Skeletal muscle satellite cell (primary cell): ENCODE measurements around the gene ASIC2.
A peak's percentile ranks its signal among the peaks of the same experiment; 100 is the strongest.

Source experiments
- H3K27me3 ChIP-seq: 2 replicates; pipeline ENCODE4 v1.7.0; 2013; ENCODE audit warnings: low read length; ENCODE audit not compliant: control insufficient read depth, insufficient read depth
- H3K36me3 ChIP-seq: 2 replicates; pipeline ENCODE4 v1.7.0; 2013; ENCODE audit warnings: mild to moderate bottlenecking, control low read depth, low read length; ENCODE audit not compliant: insufficient read depth
- H3K4me1 ChIP-seq: 2 replicates; pipeline ENCODE4 v1.7.0; 2013; ENCODE audit warnings: low read length; ENCODE audit not compliant: control insufficient read depth, insufficient read depth
- H3K4me2 ChIP-seq: 2 replicates; pipeline ENCODE4 v1.7.0; 2013; ENCODE audit warnings: mild to moderate bottlenecking, low read length
- H3K4me3 ChIP-seq: 2 replicates; pipeline ENCODE4 v1.7.0; 2013; ENCODE audit warnings: low read length
- H3K9ac ChIP-seq: 2 replicates; pipeline ENCODE4 v1.7.0; 2013; ENCODE audit warnings: mild to moderate bottlenecking, low read depth, low read length, moderate library complexity
- H3K9me3 ChIP-seq: replicated peaks from 2 replicates; pipeline ENCODE4 v1.7.0; 2013; ENCODE audit warnings: mild to moderate bottlenecking, control low read depth, low read length

The ASIC2 gene

GRCh38 chr17:33310296-33310695 is 17.2 kb upstream of the ASIC2 start:
- no peak overlapping the region for H3K4me3 ChIP-seq
- peaks cover 20% of the 10 kb centered on the region for H3K27me3 ChIP-seq
- no peaks in the 10 kb centered on the region for H3K4me1 ChIP-seq
- H3K9me3 ChIP-seq, result no peaks in the 10 kb centered on the region
- H3K36me3 ChIP-seq, result no peaks in the 10 kb centered on the region
- H3K9ac ChIP-seq, result no peak overlapping the region
- H3K4me2 ChIP-seq, result no peak overlapping the region

- H3K9me3 ChIP-seq, result no peaks in the 10 kb centered on the region
Observed at GRCh38 chr17:33303254-33303653, 10.2 kb upstream of the ASIC2 start.

GRCh38 chr17:33302394-33302793 is 9.3 kb upstream of the ASIC2 start:
- Histone ChIP-seq H3K36me3 (no peaks in the 10 kb centered on the region), H3K4me3 (no peak overlapping the region), H3K4me2 (no peak overlapping the region), H3K27me3 (peaks cover 31% of the 10 kb centered on the region), H3K9me3 (no peaks in the 10 kb centered on the region), H3K4me1 (no peaks in the 10 kb centered on the region), H3K9ac (no peak overlapping the region)

More at GRCh38 chr17:33303254-33303653, 10.2 kb upstream of the ASIC2 start:
- no peaks in the 10 kb centered on the region for H3K36me3 ChIP-seq
- H3K9ac ChIP-seq, result no peak overlapping the region
- no peak overlapping the region for H3K4me2 ChIP-seq
- no peaks in the 10 kb centered on the region for H3K4me1 ChIP-seq
- no peak overlapping the region for H3K4me3 ChIP-seq
- peaks cover 37% of the 10 kb centered on the region for H3K27me3 ChIP-seq

- Histone ChIP-seq H3K27me3 (peaks cover 32% of the 10 kb centered on the region), H3K4me1 (no peaks in the 10 kb centered on the region), H3K9ac (no peak overlapping the region), H3K9me3 (no peaks in the 10 kb centered on the region), H3K36me3 (no peaks in the 10 kb centered on the region), H3K4me3 (no peak overlapping the region), H3K4me2 (no peak overlapping the region)
Observed at GRCh38 chr17:33300241-33300640, 7.1 kb upstream of the ASIC2 start.

- Histone ChIP-seq H3K4me2 (no peak overlapping the region), H3K27me3 (peaks cover 40% of the 10 kb centered on the region), H3K36me3 (no peaks in the 10 kb centered on the region), H3K4me3 (no peak overlapping the region), H3K4me1 (no peaks in the 10 kb centered on the region), H3K9me3 (no peaks in the 10 kb centered on the region), H3K9ac (no peak overlapping the region)
Observed at GRCh38 chr17:33299115-33299514, 6.0 kb upstream of the ASIC2 start.

GRCh38 chr17:33297643-33298042 is 4.5 kb upstream of the ASIC2 start:
- Histone ChIP-seq H3K36me3 (no peaks in the 10 kb centered on the region), H3K9ac (no peak overlapping the region), H3K4me1 (peaks cover 4% of the 10 kb centered on the region), H3K27me3 (peaks cover 45% of the 10 kb centered on the region), H3K4me3 (no peak overlapping the region), H3K9me3 (no peaks in the 10 kb centered on the region), H3K4me2 (no peak overlapping the region)

GRCh38 chr17:33294994-33295393 is 1.9 kb upstream of the ASIC2 start:
- Histone ChIP-seq H3K4me3 (no peak overlapping the region), H3K36me3 (no peaks in the 10 kb centered on the region), H3K4me1 (peaks cover 19% of the 10 kb centered on the region), H3K9me3 (no peaks in the 10 kb centered on the region), H3K27me3 (peaks cover 49% of the 10 kb centered on the region), H3K9ac (no peak overlapping the region), H3K4me2 (no peak overlapping the region)

- Histone ChIP-seq H3K27me3 (peaks cover 60% of the 10 kb centered on the region), H3K36me3 (no peaks in the 10 kb centered on the region), H3K4me2 (peak overlapping the region; percentile 97), H3K4me3 (peak overlapping the region; percentile 69), H3K9me3 (no peaks in the 10 kb centered on the region), H3K4me1 (peaks cover 19% of the 10 kb centered on the region), H3K9ac (no peak overlapping the region)
Observed at GRCh38 chr17:33292201-33292980, 704 bp downstream of the ASIC2 start.

GRCh38 chr17:33291248-33292200 is 1.6 kb downstream of the ASIC2 start:
- peaks cover 56% of the 10 kb centered on the region for H3K27me3 ChIP-seq
- peak overlapping the region; percentile 69 for H3K4me3 ChIP-seq
- H3K9ac ChIP-seq, result no peak overlapping the region

GRCh38 chr17:33290253-33290652 is 2.8 kb downstream of the ASIC2 start:
- H3K27me3 ChIP-seq, result peaks cover 48% of the 10 kb centered on the region
- H3K4me3 ChIP-seq, result no peak overlapping the region
- no peaks in the 10 kb centered on the region for H3K36me3 ChIP-seq
- no peaks in the 10 kb centered on the region for H3K9me3 ChIP-seq
- H3K4me1 ChIP-seq, result peaks cover 27% of the 10 kb centered on the region
- H3K9ac ChIP-seq, result no peak overlapping the region
- H3K4me2 ChIP-seq, result no peak overlapping the region

More at GRCh38 chr17:33291248-33292200, 1.6 kb downstream of the ASIC2 start:
- Histone ChIP-seq H3K4me2 (peak overlapping the region; percentile 97), H3K36me3 (no peaks in the 10 kb centered on the region), H3K4me1 (peaks cover 19% of the 10 kb centered on the region), H3K9me3 (no peaks in the 10 kb centered on the region)

GRCh38 chr17:33288954-33289353 is 4.1 kb downstream of the ASIC2 start:
- H3K9ac ChIP-seq, result no peak overlapping the region
- no peaks in the 10 kb centered on the region for H3K9me3 ChIP-seq
- H3K4me2 ChIP-seq, result no peak overlapping the region
- H3K4me3 ChIP-seq, result no peak overlapping the region
- peaks cover 36% of the 10 kb centered on the region for H3K27me3 ChIP-seq
- peaks cover 37% of the 10 kb centered on the region for H3K4me1 ChIP-seq
- H3K36me3 ChIP-seq, result no peaks in the 10 kb centered on the region
